Esophagus muscularis mucosa (tissue), 4 donors: ENCODE measurements around the gene FOXS1. TPM values are rescaled to one million over a fixed set of nuclear protein-coding genes. Genes with fewer than 3 reads are reported as not detected.

Experiments
- DNase-seq: peaks from one replicate; pipeline ENCODE4 v3.0.0-alpha.2; 2017; ENCODE audit errors: extremely low spot score
- H3K27ac ChIP-seq, 4 donors: fragments of 200-600 bp; sonication (generic); replicated peaks in 1 of 4; 1 replicate in 3 of 4; 2 replicates in 1 of 4; pipeline ENCODE4 v1.5.1; 2016 to 2019; ENCODE audit warnings: mild to moderate bottlenecking in 1 of 4
- H3K27me3 ChIP-seq, 4 donors: fragments of 200-600 bp; sonication (generic); one replicate each; pipeline versions ENCODE4 v1.5.1 to v1.6.0; 2016 to 2019
- H3K36me3 ChIP-seq, 4 donors: fragments of 200-600 bp; sonication (generic); one replicate each; pipeline ENCODE4 v1.5.1; 2016 to 2019
- H3K4me1 ChIP-seq, 4 donors: fragments of 200-600 bp; sonication (generic); one replicate each; pipeline ENCODE4 v1.5.1; 2016 to 2019
- H3K4me3 ChIP-seq, 4 donors: fragments of 200-600 bp; sonication (generic); 1 replicate in 2 of 4; 2 replicates in 2 of 4; pipeline ENCODE4 v1.5.1; 2016 to 2019; ENCODE audit warnings: mild to moderate bottlenecking in 4 of 4, moderate library complexity in 1 of 4
- H3K9me3 ChIP-seq, 4 donors: fragments of 200-600 bp; sonication (generic); 1 replicate in 3 of 4; 2 replicates in 1 of 4; pipeline ENCODE4 v1.5.1; 2016 to 2019
- CTCF ChIP-seq, 3 experiments: fragments of 200-600 bp in 2 of 3; fragments of 450-650 bp in 1 of 3; sonication (generic) in 2 of 3; IDR thresholded peaks; one replicate each; pipeline ENCODE4 v1.5.1; 2017 to 2019; ENCODE audit warnings: antibody characterized with exemption in 3 of 3, mild to moderate bottlenecking in 2 of 3, moderate library complexity in 1 of 3
- EP300 ChIP-seq: sonication (generic); formaldehyde crosslinking; IDR thresholded peaks from one replicate; pipeline ENCODE4 v1.6.1; 2017; ENCODE audit warnings: antibody characterized with exemption
- POLR2A ChIP-seq: fragments of 450-650 bp; IDR thresholded peaks from one replicate; pipeline ENCODE4 v1.6.1; 2017; ENCODE audit warnings: antibody characterized with exemption, moderate library complexity, mild to moderate bottlenecking, low read depth
- POLR2AphosphoS5 ChIP-seq, 2 donors: sonication (generic); formaldehyde crosslinking; IDR thresholded peaks; one replicate each; pipeline ENCODE4 v1.6.1; 2017; ENCODE audit warnings: antibody characterized with exemption in 2 of 2
- WGBS: methylation state at CpG from one replicate; pipeline ENCODE4 v1.1.5; 2018; 5-methylcytosine and 5-hydroxymethylcytosine counted together
- intact Hi-C: fragments of 100-400 bp; cut with DNase I; formaldehyde crosslinking; loops from one replicate; pipeline ENCODE4 v1.15.1; 2023
- total RNA-seq, 4 donors: library from RNA; depleted of rRNA; stranded (reverse); fragments of >200 nt; gene quantifications; one replicate each; pipeline versions ENCODE4 v1.1.0 to v1.2.1, GENCODE V29; 2016

Gene FOXS1
- total RNA-seq, 4 donors from 2014 or later, result 0.50 to 3.4 (median 0.87) TPM

- TF ChIP-seq POLR2AphosphoS5 (IDR thresholded peaks at IDR 0.05) (no peak), POLR2A (no peak), EP300 (no peak)
- 100% methylated on average over 1 of the region's 1 CpG for WGBS
- DNase-seq, result no peak
- Histone ChIP-seq H3K27me3 (no peaks in the 10 kb centered on the region), H3K4me3 (no peak overlapping the region), H3K9me3 (no peaks in the 10 kb centered on the region), H3K36me3 (no peaks in the 10 kb centered on the region), H3K4me1 (peaks cover 9 to 26% (median 22%) of the 10 kb centered on the region in 4 donors), H3K27ac (no peak overlapping the region)
- intact Hi-C loops, result no loop called here
Observed at GRCh38 chr20:31871618-31871954, 26.2 kb upstream of the FOXS1 start.

GRCh38 chr20:31870726-31871617 lies 25.6 kb upstream of the FOXS1 start:
- no peak for DNase-seq
- Histone ChIP-seq H3K4me1 (peaks cover 9 to 26% (median 22%) of the 10 kb centered on the region in 4 donors), H3K27me3 (no peaks in the 10 kb centered on the region), H3K27ac (peak overlapping the region; percentile 49 to 71 (median 66)), H3K4me3 (peak overlapping the region; percentile 60 to 89 (median 84)), H3K9me3 (no peaks in the 10 kb centered on the region), H3K36me3 (no peaks in the 10 kb centered on the region)
- intact Hi-C loops, result no loop called here
- TF ChIP-seq EP300, result no peak
- 7% methylated on average over 21 of the region's 24 CpGs for WGBS

GRCh38 chr20:31869942-31870725 lies 24.7 kb upstream of the FOXS1 start, which contains the start of the genes DUSP15 and TTLL9:
DUSP15 (minus strand) TSS chr20:31870527; CDS start chr20:31870337, 190 bp downstream.
TTLL9 (plus strand) TSS chr20:31870634; CDS start chr20:31871127, 493 bp downstream.
- Histone ChIP-seq H3K27ac (peak within 1 kb of the TSS; percentile 49 to 71 (median 66)), H3K27me3 (no peaks in the 10 kb centered on the region), H3K36me3 (no peaks in the 10 kb centered on the region), H3K9me3 (no peaks in the 10 kb centered on the region), H3K4me3 (peak within 1 kb of the TSS; percentile 60 to 89 (median 84)), H3K4me1 (peaks cover 9 to 26% (median 22%) of the 10 kb centered on the region in 4 donors)
- DNase-seq, result no peak
- TF ChIP-seq EP300, result no peak
- TF ChIP-seq POLR2AphosphoS5 (IDR thresholded peaks at IDR 0.05), result peak in 1 of 2 donors; percentile 68
- no peak for TF ChIP-seq POLR2A
- WGBS, result 2% methylated on average over 25 of the region's 80 CpGs
- intact Hi-C loops, result no loop called here

- no peak for DNase-seq
- Histone ChIP-seq H3K36me3 (no peaks in the 10 kb centered on the region), H3K27me3 (no peaks in the 10 kb centered on the region), H3K27ac (peak overlapping the region; percentile 49 to 71 (median 66)), H3K4me3 (peak overlapping the region; percentile 60 to 89 (median 84)), H3K9me3 (no peaks in the 10 kb centered on the region), H3K4me1 (peaks cover 9 to 26% (median 22%) of the 10 kb centered on the region in 4 donors)
- WGBS, result 13% methylated on average over 1 of the region's 1 CpG
- no peak for TF ChIP-seq POLR2AphosphoS5 (IDR thresholded peaks at IDR 0.05)
- no peak for TF ChIP-seq POLR2A
- TF ChIP-seq CTCF (IDR thresholded peaks at IDR 0.05), result no peak
- TF ChIP-seq EP300, result no peak
- intact Hi-C loops, result no loop called here
Observed at GRCh38 chr20:31869673-31869941, 24.2 kb upstream of the FOXS1 start.

GRCh38 chr20:31868853-31869672 lies 23.7 kb upstream of the FOXS1 start:
- peak overlapping the region in 1 of 4 donors; percentile 71 for H3K27ac ChIP-seq
- no peak for DNase-seq
- H3K27me3 ChIP-seq, result no peaks in the 10 kb centered on the region
- no peaks in the 10 kb centered on the region for H3K9me3 ChIP-seq
- TF ChIP-seq POLR2AphosphoS5 (IDR thresholded peaks at IDR 0.05) (no peak), CTCF (IDR thresholded peaks at IDR 0.05) (no peak), POLR2A (no peak), EP300 (no peak)
- peaks cover 9 to 26% (median 22%) of the 10 kb centered on the region in 4 donors for H3K4me1 ChIP-seq
- peak overlapping the region; percentile 60 to 89 (median 84) for H3K4me3 ChIP-seq
- 75% methylated on average over 10 of the region's 12 CpGs for WGBS
- H3K36me3 ChIP-seq, result no peaks in the 10 kb centered on the region
- intact Hi-C loops, result no loop called here
